Tibial artery (tissue), 4 donors: Measurements from ENCODE around the gene MTCL1.

Experiments used
- DNase-seq, 2 donors: peaks; one replicate each; pipeline ENCODE4 v3.0.0-alpha.2; 2019
- H3K27ac ChIP-seq, 2 donors: fragments of 200-600 bp; sonication (generic) in 1 of 2; 1 replicate in 1 of 2; 2 replicates in 1 of 2; pipeline ENCODE4 v1.5.1; 2018 to 2019; ENCODE audit warnings: mild to moderate bottlenecking in 1 of 2
- H3K27me3 ChIP-seq, 2 donors: fragments of 200-600 bp; sonication (generic) in 1 of 2; one replicate each; pipeline versions ENCODE4 v1.5.1 to v1.6.0; 2016 to 2019
- H3K36me3 ChIP-seq, 3 donors: fragments of 200-600 bp; sonication (generic) in 2 of 3; one replicate each; pipeline ENCODE4 v1.5.1; 2016 to 2019; ENCODE audit warnings: mild to moderate bottlenecking in 2 of 3
- H3K4me1 ChIP-seq, 4 donors: fragments of 200-600 bp; sonication (generic) in 2 of 4; 1 replicate in 3 of 4; 2 replicates in 1 of 4; pipeline ENCODE4 v1.5.1; 2016 to 2019
- H3K4me3 ChIP-seq, 2 donors: fragments of 200-600 bp; sonication (generic) in 1 of 2; 1 replicate in 1 of 2; 2 replicates in 1 of 2; pipeline ENCODE4 v1.5.1; 2018 to 2019; ENCODE audit warnings: mild to moderate bottlenecking in 2 of 2
- H3K9me3 ChIP-seq, 3 donors: fragments of 200-600 bp; sonication (generic) in 1 of 3; one replicate each; pipeline ENCODE4 v1.5.1; 2016 to 2019
- CTCF ChIP-seq, 2 experiments: fragments of 200-600 bp in 1 of 2; fragments of 450-650 bp in 1 of 2; IDR thresholded peaks; one replicate each; pipeline ENCODE4 v1.5.1; 2017 to 2019; ENCODE audit warnings: antibody characterized with exemption in 2 of 2, mild to moderate bottlenecking in 1 of 2, moderate library complexity in 1 of 2
- intact Hi-C: fragments of 100-400 bp; cut with DNase I; formaldehyde crosslinking; loops from one replicate; pipeline ENCODE4 v1.15.0; 2023; ENCODE audit warnings: low total_unique reads

The MTCL1 gene

GRCh38 chr18:8825729-8826375 lies 120.5 kb downstream of the MTCL1 start:
- Histone ChIP-seq H3K9me3 (no peaks in the 10 kb centered on the region), H3K27me3 (no peaks in the 10 kb centered on the region), H3K4me1 (no peaks in the 10 kb centered on the region), H3K27ac (no peak overlapping the region), H3K36me3 (peaks cover 0 to 13% (median 0%) of the 10 kb centered on the region in 3 donors), H3K4me3 (no peak overlapping the region)
- no peak for TF ChIP-seq CTCF (IDR thresholded peaks at IDR 0.05)
- DNase-seq, result no peak
- intact Hi-C loops, result no loop called here

- intact Hi-C loops, result no loop called here
- Histone ChIP-seq H3K27me3 (no peaks in the 10 kb centered on the region), H3K9me3 (no peaks in the 10 kb centered on the region), H3K36me3 (peaks cover 0 to 13% (median 0%) of the 10 kb centered on the region in 3 donors), H3K4me1 (no peaks in the 10 kb centered on the region), H3K27ac (no peak overlapping the region), H3K4me3 (no peak overlapping the region)
- no peak for DNase-seq
- no peak for TF ChIP-seq CTCF (IDR thresholded peaks at IDR 0.05)
Observed at GRCh38 chr18:8826514-8826913, 121.2 kb downstream of the MTCL1 start.

GRCh38 chr18:8826971-8827370 lies 121.6 kb downstream of the MTCL1 start:
- H3K27me3 ChIP-seq, result no peaks in the 10 kb centered on the region
- no peak for TF ChIP-seq CTCF (IDR thresholded peaks at IDR 0.05)
- intact Hi-C loops, result no loop called here
- H3K4me1 ChIP-seq, result no peaks in the 10 kb centered on the region
- DNase-seq, result no peak
- H3K36me3 ChIP-seq, result peaks cover 0 to 13% (median 0%) of the 10 kb centered on the region in 3 donors
- H3K4me3 ChIP-seq, result no peak overlapping the region
- no peak overlapping the region for H3K27ac ChIP-seq
- no peaks in the 10 kb centered on the region for H3K9me3 ChIP-seq

GRCh38 chr18:8828300-8828699 lies 122.9 kb downstream of the MTCL1 start:
- no peaks in the 10 kb centered on the region for H3K27me3 ChIP-seq
- peaks cover 0 to 13% (median 0%) of the 10 kb centered on the region in 3 donors for H3K36me3 ChIP-seq
- no peak for TF ChIP-seq CTCF (IDR thresholded peaks at IDR 0.05)
- intact Hi-C loops, result no loop called here
- no peaks in the 10 kb centered on the region for H3K9me3 ChIP-seq
- no peak for DNase-seq
- no peak overlapping the region for H3K27ac ChIP-seq
- H3K4me1 ChIP-seq, result no peaks in the 10 kb centered on the region
- no peak overlapping the region for H3K4me3 ChIP-seq

- no peak for DNase-seq
- Histone ChIP-seq H3K4me3 (no peak overlapping the region), H3K9me3 (no peaks in the 10 kb centered on the region), H3K27me3 (no peaks in the 10 kb centered on the region), H3K27ac (no peak overlapping the region), H3K4me1 (no peaks in the 10 kb centered on the region), H3K36me3 (peaks cover 0 to 13% (median 0%) of the 10 kb centered on the region in 3 donors)
- no peak for TF ChIP-seq CTCF (IDR thresholded peaks at IDR 0.05)
- intact Hi-C loops, result no loop called here
Observed at GRCh38 chr18:8828798-8829197, 123.4 kb downstream of the MTCL1 start.
